HUDEP-2 (cell line): ENCODE data around the gene TTC39A.
"Not testable (repeated sequence)": the region's sequence is repeated elsewhere in the genome, so short reads cannot be mapped to it uniquely, and the experiment has no call there.

Experiments used
- DNase-seq, 76 experiments: peaks; one replicate each; lab custom pipeline; 2025; ENCODE audit not compliant: unreplicated experiment in 76 of 76; lab: John Stamatoyannopoulos, UW

The TTC39A gene

DNA sequence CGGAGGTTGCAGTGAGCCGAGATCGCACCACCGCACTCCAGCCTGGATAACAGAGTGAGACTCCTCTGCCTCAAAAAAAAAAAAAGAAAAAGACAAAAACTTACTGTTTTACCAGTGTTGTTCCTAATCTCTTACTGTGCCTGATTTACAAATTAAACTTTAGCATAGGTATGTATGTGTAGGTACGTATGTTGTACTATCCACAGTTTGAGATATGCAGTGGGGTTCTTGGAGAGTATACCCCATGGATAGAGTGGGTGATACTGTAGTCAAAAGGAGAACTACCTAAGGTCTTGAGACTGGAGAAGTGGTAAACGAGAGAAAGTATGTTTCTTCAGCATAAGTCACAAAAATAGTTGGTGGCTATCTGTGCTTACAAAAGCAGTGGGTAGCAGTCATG lies 55.7 kb downstream of the TTC39A start:
- no peak for DNase-seq

DNA sequence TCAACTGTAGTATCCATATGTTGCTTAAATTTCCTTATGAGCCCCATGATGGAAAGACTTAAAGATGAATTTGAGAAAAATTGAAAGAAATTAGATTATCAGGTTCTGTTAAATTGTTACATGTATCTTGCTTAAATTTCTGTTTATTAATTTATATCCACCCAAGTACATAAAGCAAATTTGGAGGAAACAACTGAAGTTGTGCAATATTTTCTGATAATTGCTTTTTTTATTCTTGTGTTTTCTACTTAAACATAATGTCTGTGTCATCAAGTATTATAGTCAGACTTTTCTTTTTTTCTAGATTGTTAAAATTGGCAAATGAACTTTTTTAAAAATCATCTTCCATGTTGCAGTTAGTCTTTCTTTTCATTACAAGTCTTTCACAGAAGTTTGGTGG lies 57.4 kb downstream of the TTC39A start:
- no peak for DNase-seq

DNA sequence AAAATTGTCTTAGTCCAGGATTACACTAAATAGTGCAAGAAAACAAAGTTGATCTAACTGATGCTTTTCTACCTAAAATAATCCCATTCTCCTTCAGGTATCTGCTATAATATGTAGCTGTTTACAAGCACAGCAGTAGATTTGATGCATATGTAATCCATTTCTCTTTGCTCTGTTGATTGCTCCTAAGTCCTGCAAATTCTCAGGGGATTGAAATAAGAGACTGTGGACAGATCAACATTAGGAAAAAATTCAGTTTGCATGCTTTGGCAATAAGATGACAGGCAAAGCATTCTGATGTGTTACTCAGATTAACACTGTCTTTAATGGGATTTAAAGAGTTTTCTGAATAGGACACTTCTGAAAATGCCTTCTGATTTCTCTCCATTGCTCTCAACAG lies 59.6 kb downstream of the TTC39A start:
- DNase-seq = no peak

DNA sequence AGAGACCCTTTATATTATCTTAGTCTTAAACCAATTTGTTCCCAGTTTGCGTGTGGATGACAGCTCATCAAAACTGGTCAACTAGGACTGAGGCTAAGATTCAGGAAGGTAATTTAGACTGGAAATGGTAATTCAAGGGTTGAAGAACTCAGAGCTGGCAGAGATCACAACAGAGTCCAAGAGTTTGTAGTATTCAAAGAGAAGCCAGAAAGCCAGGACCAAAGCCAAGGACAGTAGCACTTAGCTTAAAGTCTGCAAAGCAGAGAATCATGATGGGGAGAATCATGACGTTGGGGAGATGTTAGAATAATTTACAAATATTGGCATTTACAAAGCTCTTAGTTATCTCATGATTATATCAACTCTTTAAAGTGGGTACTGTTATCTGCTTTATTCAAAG lies 61.7 kb downstream of the TTC39A start:
- no peak for DNase-seq

DNA sequence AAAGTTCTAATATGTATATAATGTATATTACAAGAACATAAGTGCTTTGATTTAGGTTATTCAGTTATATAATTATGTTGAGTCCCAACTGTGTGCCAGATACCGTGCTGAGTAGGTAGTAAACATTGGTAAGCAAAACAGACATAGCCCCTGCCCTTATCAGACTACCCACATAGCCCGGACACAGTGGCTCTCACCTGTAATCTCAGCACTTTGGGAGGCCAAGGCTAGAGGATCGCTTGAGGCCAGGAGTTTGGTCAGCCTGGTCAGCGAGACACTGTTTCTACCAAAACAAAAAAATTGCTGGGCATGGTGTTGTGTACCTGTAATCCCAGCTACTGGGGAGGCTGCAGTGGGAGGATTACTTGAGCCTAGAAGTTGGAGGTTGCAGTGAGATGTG lies 63.6 kb downstream of the TTC39A start:
- DNase-seq = no peak

DNA sequence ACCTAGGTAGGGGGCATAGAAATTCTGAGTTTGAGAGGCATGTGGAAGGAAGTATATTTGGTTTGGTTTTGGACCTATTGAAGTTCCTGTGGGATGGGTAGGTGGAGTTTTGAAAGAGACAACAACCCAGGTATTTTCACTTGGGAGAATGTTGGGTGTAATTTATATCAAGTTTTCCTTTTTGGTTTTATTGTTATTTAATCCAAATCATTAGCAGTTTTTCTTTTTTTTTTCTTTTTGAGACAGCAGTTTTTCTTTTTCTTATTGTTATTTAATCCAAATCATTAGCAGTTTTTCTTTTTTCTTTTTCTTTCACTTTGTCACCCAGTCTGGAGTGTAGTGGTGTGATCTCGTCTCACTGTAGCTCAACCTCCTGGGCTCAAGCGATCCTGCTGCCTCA lies 64.2 kb downstream of the TTC39A start:
- DNase-seq = no peak

DNA sequence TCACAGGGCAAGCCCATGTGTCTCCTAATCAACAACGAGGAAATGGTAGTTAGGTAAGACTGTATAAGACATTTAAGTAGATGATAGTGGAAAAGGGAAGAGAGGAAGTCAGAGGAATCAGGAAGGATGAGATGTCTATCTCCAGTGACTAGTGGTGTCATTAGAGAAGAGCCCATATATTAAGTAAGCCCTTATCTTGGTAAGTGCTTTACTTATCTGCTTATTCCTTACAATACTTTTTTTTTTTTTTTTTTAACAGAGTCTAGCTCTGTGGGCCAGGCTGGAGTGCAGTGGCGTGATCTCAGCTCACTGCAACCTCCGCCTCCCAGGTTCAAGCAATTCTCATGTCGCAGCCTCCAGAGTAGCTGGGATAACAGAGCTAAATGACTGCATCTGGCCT lies 64.7 kb downstream of the TTC39A start:
- DNase-seq = no peak

DNA sequence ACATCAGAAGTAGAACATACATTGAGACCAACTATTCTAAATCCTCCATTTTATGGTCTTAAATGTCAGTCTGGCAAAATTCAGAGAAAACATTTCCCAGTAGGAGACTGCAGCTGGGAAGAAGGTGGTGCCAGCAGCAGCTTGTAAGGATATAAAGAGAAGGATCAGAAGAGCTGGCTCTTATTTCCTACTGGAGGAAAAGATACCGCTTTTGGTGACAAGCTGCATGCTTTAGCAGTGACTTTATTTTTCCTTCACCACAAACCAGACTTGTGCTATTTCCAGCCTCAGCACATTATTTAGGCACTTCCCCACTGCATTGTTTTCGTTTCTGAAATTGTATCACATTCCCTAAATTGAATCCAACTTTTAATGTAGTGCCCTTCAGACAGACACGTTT lies 65.9 kb downstream of the TTC39A start:
- no peak for DNase-seq

DNA sequence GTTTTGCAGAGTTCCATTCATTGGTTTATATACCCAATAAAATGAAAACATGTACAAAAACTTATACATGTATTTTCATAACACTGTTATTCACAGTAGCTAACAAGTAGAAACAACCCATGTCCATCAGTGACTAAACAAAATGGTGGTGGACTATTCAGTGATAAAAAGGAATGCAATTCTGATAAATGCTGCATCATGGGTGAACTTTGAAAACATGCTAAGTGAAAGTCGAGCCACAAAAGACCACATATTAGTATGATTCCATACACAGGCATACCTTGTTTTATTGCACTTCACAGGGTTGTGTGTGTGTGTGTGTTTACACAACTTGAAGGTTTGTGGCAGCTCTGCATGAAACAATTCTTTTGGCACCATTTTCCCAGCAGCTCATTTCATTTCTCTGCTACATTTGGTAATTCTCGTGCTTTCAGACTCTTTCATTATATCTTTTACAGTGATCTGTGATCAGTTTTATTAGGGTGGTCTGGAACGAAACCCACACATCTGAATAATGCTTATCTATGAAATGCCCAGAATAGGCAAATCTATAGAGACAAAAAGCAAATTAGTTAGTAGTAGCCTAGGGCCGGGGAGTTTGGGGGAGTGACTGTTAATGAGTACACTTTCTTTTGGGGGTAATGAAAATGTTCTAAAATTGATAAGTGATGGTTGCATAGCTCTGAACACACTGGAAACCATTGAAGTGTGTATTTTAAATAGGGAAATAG lies 67.0 kb downstream of the TTC39A start:
- no peak for DNase-seq

DNA sequence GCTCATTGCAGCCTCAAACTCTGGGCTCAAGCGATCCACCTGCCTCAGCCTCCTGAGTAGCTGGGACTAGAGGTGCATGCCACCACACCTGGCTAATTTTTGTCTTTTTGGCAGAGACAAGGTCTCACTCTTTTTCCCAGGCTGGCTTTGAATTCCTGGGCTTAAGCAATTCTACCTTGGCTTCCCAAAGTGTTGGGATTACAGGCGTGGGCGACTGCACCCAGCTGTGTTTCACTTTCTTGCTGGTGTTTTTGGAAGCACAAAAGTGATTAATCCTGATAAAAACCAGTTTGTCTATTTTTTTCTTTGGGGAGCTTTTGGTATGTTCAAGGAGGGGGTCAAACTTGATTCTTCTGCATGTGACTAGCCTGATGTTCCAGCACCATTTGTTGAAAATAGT lies 75.0 kb downstream of the TTC39A start:
- no peak for DNase-seq

DNA sequence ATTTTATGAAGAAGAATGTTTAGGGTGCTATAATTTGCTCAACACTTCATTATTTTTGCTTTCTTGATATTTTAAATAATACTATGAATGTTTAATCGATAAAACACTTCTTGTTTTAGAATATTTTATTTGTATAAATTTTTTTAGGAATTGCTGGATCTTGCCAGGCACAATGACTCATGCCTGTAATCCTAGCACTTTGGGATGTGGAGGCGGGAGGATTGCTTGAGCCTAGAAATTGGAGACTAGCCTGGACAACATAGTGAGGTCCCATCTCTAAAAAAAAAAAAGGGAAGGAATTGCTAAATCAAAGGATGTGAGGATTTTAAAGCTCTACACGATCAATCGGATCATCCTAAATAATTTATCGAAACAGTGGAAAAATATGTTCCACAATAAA lies 76.7 kb downstream of the TTC39A start:
- DNase-seq = no peak

DNA sequence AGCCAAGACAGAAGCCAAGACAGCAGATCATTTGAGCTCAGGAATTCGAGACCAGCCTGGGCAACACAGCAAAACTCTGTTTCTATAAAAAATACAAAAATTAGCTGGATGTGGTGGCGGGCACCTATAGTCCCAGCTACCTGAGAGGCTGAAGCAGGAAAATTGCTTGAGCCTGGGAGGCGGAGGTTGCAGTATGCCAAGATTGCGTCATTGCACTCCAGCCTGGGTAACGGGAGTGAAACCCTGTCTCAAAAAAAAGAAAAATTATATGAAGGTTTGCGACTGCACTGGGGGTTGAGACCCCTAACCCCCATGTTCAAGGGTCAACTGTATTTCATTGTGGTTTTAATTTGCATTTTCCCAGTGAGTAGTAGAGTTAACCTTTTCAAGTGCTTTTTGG lies 78.0 kb downstream of the TTC39A start:
- DNase-seq = no peak

DNA sequence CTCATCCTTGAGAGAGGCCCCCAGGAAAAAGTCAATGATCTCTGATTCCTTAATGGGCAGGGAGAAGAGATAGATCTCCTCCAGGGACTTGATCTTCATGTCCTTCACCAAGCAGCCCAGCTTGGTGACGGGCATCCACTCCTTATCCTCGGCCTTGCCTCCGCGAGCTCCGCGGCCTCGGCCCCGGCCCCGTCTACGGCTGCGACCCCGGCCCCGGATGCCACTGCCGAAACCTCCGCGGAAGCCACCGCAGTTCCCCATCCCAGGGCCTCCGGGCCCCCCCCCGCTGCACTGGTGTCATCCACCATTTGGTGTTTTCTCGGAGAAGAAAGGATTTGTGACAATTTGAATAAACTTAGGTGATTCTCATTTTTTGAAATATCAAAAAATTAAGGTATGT lies 79.2 kb downstream of the TTC39A start:
- not testable (repeated sequence) for DNase-seq

DNA sequence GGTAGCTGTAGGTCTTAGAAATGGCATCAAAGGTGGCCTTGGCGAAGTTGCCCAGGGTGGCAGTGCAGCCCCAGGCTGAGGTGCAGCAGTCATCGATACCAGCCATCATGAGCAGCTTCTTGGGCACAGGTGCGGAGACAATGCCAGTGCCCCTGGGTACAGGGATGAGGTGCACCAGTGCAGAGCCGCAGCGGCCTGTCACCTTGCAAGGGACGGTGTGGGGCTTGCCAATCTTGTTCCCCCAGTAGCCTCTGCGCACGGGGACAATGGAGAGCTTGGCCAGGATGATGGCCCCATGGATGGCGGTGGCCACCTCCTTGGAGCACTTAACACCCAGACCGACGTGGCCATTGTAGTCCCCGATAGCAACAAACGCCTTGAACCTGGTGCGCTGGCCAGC lies 79.6 kb downstream of the TTC39A start:
- not testable (repeated sequence) for DNase-seq

DNA sequence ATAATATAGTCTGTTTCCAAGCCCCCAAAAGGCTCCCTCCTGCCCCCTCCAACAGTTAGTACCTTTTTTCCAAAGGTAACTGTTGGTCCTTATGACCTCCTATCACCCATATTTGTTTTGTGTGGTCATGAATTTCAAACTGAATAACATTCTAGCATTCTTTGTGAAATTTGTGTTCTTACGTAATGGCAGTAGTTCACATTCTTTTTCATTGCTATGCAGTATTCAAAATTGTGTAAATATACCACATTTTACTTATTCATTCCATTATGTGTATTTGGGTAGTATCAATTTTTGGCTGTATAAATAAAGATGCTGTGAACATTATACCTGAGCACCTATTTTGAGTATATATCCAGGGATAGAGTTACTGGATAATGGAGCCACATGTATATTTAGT lies 80.9 kb downstream of the TTC39A start:
- no peak for DNase-seq

DNA sequence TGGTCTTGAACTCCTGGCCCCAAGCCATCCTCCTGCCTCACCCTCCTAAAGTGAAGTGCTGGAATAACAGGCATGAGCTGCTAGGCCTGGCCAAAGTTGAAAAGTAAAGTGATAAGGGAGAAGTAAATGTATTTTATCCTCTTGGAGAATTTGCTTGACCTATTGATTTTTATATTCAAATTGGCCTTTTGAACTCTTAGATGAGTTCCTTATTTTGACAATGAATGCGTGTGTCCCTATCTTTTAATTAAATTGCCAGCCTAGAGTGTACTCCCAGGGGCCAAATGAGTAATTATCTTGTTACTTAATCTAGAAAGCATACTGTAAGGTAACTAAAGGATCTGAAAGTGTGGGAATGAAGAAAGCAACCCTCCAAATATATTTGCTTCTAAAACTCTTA lies 82.9 kb downstream of the TTC39A start:
- DNase-seq = no peak

DNA sequence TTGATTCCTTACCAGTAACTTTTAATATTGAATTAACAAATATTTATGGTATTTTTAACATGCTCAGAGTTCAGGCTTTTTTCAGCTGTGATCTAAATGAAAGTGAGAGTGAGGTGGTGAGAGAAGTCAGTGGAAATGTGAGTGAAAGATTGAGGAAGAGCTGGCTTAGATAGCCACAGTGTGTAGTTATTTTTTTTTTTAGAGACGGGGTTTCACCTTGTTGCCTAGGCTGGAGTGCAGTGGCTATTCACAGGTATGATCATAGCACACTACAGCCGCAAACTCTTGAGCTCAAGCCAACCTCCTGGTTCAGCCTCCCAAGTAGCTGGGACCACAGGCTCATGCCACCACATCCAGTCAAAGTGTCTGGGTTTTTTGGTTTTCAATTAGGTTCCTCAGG lies 83.3 kb downstream of the TTC39A start:
- no peak for DNase-seq

DNA sequence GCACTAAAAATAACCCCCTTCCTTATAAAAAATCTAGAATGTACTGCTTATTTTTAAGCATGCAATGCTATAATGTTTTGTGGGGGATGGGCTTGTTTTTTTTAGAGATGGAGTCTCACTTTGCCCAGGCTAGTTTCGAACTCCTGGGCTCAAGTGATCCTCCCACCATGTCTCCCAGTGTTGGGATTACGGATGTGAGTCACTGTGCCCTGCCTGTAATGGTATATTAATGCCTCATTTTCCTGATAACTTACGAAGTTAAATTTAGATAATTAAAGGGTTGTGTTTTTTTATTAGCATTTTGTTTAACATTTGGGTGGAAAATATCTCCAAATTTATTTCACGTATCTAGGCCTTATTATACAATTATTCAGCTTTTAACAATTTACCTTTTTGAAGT lies 87.8 kb downstream of the TTC39A start:
- DNase-seq = no peak

DNA sequence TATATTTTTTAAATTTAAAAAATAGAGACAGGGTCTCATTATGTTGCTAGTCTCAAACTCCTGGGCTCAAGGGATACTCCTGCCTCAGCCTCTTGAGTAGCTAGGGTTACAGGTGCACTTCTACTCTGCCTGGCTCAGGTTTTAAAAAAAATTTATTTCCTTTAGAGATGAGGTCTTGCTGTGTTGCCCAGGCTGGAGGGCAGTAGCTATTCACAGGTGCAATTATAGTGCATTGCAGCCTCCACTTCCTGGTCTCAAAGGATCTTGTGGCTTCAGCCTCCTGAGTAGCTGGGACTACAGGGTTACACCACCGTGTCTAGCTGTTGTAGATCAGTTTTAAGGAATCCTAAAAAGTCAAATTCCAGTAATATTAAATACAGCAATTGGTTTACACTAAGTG lies 89.2 kb downstream of the TTC39A start:
- no peak for DNase-seq

DNA sequence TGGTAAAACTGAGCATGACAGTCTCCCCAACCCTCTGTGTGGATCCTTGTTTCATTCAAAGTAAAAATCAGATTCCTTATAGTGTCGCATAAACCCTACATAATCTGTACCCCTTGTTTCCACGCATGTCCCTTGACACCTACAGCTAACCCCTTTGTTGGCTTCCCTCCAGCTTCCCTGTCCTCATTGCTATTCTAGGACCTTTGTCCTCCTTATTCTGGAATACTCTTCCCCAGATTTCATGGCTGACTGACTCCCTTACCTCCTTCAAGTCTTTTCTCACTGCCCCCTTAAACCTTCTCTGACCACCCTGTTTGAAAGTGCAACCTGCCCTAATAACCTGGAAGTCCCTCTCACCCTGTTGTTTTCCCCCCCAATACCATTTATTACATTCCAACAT lies 90.3 kb downstream of the TTC39A start:
- no peak for DNase-seq

DNA sequence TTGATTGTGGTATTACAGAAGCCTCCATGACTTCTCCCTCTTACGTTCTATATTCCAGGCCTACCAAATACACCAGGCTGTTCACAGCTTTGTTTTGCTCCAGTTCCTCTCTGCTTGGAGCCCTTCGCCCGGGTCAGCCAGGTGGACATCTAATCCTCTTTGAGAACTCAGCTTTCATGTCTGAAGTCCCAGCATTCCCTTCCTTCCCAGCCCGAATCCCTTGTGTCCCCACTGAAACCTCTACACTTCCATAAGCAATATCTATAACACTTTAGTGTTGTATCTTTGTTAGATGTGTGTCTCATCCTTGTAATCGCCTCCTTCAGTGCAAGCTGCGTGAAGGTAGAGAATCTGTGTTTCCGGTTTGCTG lies 92.3 kb downstream of the TTC39A start:
- DNase-seq = no peak

DNA sequence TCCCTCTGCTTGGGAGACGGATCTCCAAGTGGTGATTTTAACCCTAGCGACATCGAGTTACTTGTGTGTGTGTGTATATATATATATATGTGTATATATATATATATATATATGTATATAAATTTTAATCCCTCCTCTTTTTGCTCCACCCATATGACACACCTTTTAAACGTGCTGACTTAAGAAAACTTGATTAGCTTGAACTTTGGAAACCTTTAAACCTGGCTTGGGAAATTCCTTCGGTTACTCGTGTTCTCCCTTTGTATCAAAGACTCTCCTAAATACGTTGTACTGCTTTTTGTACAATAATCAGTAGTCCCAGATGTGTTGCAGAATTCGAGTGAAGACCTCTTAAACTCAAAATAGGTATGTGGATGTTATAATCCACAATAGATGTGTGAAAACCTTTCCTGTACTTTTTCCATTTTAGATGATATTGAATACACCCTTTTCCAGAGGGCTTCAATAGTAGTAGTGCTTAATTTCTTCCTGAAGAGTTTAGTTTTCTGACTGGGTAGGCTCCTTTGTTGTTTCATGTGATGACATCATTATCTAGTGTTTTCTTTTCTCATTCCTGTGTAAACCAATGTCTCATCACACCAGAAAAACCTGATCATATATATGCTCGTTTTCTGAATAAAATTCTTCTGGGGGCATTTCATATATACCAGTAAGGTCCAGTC lies 92.9 kb downstream of the TTC39A start:
- no peak for DNase-seq
